HEK293 (cell line): ENCODE results near the gene SLC38A3.

Experiments used
- CTCF ChIA-PET: fragments of 350-600 bp; formaldehyde crosslinking; extraction: SDS; loops from one replicate; lab custom pipeline; 2021; ENCODE audit warnings: antibody characterized with exemption; lab: Yijun Ruan, JAX
- POLR2A ChIA-PET: fragments of 300-600 bp; formaldehyde crosslinking; extraction: SDS; loops from one replicate; lab custom pipeline; 2020; ENCODE audit warnings: antibody characterized with exemption, inconsistent platforms; lab: Yijun Ruan, JAX
- H3K27ac ChIP-seq: fragments of 200-500 bp; sonication (Bioruptor generic); 2 replicates; pipeline ENCODE4 v1.5.1; 2014; ENCODE audit warnings: low read depth, low read length, control low read depth, inconsistent platforms; ENCODE audit errors: extremely low read depth
- H3K36me3 ChIP-seq, 2 experiments: fragments of 200-500 bp in 1 of 2; sonication (Bioruptor generic) in 1 of 2; 1 replicate in 1 of 2; 2 replicates in 1 of 2; pipeline ENCODE4 v1.5.1; 2014 to 2017; ENCODE audit warnings: inconsistent platforms in 2 of 2, low read length in 2 of 2; ENCODE audit not compliant: control insufficient read depth in 2 of 2, insufficient read depth in 1 of 2
- H3K4me1 ChIP-seq: fragments of 200-500 bp; sonication (Bioruptor generic); 2 replicates; pipeline ENCODE4 v1.5.1; 2014; ENCODE audit warnings: mild to moderate bottlenecking, low read length, inconsistent platforms; ENCODE audit not compliant: control insufficient read depth, insufficient read depth
- H3K4me3 ChIP-seq: 2 replicates; pipeline ENCODE4 v1.5.1; 2011; ENCODE audit warnings: low read depth, mild to moderate bottlenecking, control low read depth, low read length, moderate library complexity
- H3K9me3 ChIP-seq: fragments of 200-500 bp; sonication (Bioruptor generic); 2 replicates; pipeline ENCODE4 v1.5.1; 2014; ENCODE audit warnings: low read depth, low read length, inconsistent platforms; ENCODE audit not compliant: control insufficient read depth, insufficient read depth
- FEZF1 ChIP-seq: fragments of 450-650 bp; formaldehyde crosslinking; IDR thresholded peaks from 2 replicates; pipeline ENCODE4 v1.5.1; 2016; ENCODE audit warnings: missing biosample characterization, missing genetic modification characterization
- GFI1B ChIP-seq: fragments of 450-650 bp; formaldehyde crosslinking; IDR thresholded peaks from 2 replicates; pipeline ENCODE4 v1.5.1; 2016; ENCODE audit warnings: missing biosample characterization, missing genetic modification characterization
- GLI4 ChIP-seq: fragments of 450-650 bp; formaldehyde crosslinking; IDR thresholded peaks from 2 replicates; pipeline ENCODE4 v1.5.1; 2016; ENCODE audit warnings: missing biosample characterization, missing genetic modification characterization
- GLIS2 ChIP-seq: fragments of 450-650 bp; formaldehyde crosslinking; IDR thresholded peaks from 2 replicates; pipeline ENCODE4 v1.5.1; 2016; ENCODE audit warnings: missing biosample characterization, missing genetic modification characterization
- IKZF3 ChIP-seq: fragments of 450-650 bp; IDR thresholded peaks from 2 replicates; pipeline ENCODE4 v1.5.0; 2018; ENCODE audit warnings: missing biosample characterization, mild to moderate bottlenecking, missing genetic modification characterization, moderate library complexity
- KLF7 ChIP-seq: fragments of 450-650 bp; formaldehyde crosslinking; IDR thresholded peaks from 2 replicates; pipeline ENCODE4 v1.5.1; 2016; ENCODE audit warnings: missing biosample characterization, missing genetic modification characterization, borderline replicate concordance
- MYNN ChIP-seq: fragments of 450-650 bp; formaldehyde crosslinking; IDR thresholded peaks from 2 replicates; pipeline ENCODE4 v1.5.1; 2016; ENCODE audit warnings: missing biosample characterization, missing genetic modification characterization, borderline replicate concordance
- TCF7L2 ChIP-seq: IDR thresholded peaks from 2 replicates; pipeline ENCODE4 v1.6.1; 2011; ENCODE audit warnings: low read depth, mild to moderate bottlenecking, inconsistent platforms, low read length, moderate library complexity, borderline replicate concordance
- WT1 ChIP-seq: fragments of 450-650 bp; formaldehyde crosslinking; IDR thresholded peaks from 2 replicates; pipeline ENCODE4 v1.5.1; 2016; ENCODE audit warnings: missing biosample characterization, missing genetic modification characterization
- ZBTB17 ChIP-seq: fragments of 450-650 bp; formaldehyde crosslinking; IDR thresholded peaks from 2 replicates; pipeline ENCODE4 v1.5.1; 2016; ENCODE audit warnings: missing biosample characterization, missing genetic modification characterization
- ZFHX2 ChIP-seq: fragments of 450-650 bp; formaldehyde crosslinking; conservative IDR thresholded peaks from 2 replicates; pipeline ENCODE4 v1.5.1; 2016; ENCODE audit warnings: missing biosample characterization, missing genetic modification characterization
- ZIC2 ChIP-seq: fragments of 450-650 bp; formaldehyde crosslinking; IDR thresholded peaks from 2 replicates; pipeline ENCODE4 v1.5.1; 2016; ENCODE audit warnings: missing biosample characterization, missing genetic modification characterization
- ZNF138 ChIP-seq: fragments of 450-650 bp; formaldehyde crosslinking; IDR thresholded peaks from 2 replicates; pipeline ENCODE4 v1.5.1; 2016; ENCODE audit warnings: missing biosample characterization, missing genetic modification characterization, borderline replicate concordance
- ZNF157 ChIP-seq: fragments of 450-650 bp; formaldehyde crosslinking; IDR thresholded peaks from 2 replicates; pipeline ENCODE4 v1.5.1; 2016; ENCODE audit warnings: missing biosample characterization, missing genetic modification characterization
- ZNF169 ChIP-seq: fragments of 450-650 bp; formaldehyde crosslinking; IDR thresholded peaks from 2 replicates; pipeline ENCODE4 v1.5.1; 2016; ENCODE audit warnings: missing biosample characterization, missing genetic modification characterization
- ZNF23 ChIP-seq: fragments of 450-650 bp; formaldehyde crosslinking; IDR thresholded peaks from 2 replicates; pipeline ENCODE4 v1.5.1; 2016; ENCODE audit warnings: missing biosample characterization, missing genetic modification characterization, borderline replicate concordance
- ZNF24 ChIP-seq: fragments of 450-650 bp; formaldehyde crosslinking; IDR thresholded peaks from 2 replicates; pipeline ENCODE4 v1.5.1; 2016; ENCODE audit warnings: missing biosample characterization, missing genetic modification characterization
- ZNF248 ChIP-seq: fragments of 450-650 bp; formaldehyde crosslinking; IDR thresholded peaks from 2 replicates; pipeline ENCODE4 v1.5.1; 2017; ENCODE audit warnings: missing biosample characterization, missing genetic modification characterization
- ZNF324 ChIP-seq: fragments of 450-650 bp; formaldehyde crosslinking; IDR thresholded peaks from 2 replicates; pipeline ENCODE4 v1.5.1; 2016; ENCODE audit warnings: missing biosample characterization, missing genetic modification characterization
- ZNF350 ChIP-seq: fragments of 450-650 bp; formaldehyde crosslinking; IDR thresholded peaks from 2 replicates; pipeline ENCODE4 v1.5.0; 2017; ENCODE audit warnings: missing biosample characterization, mild to moderate bottlenecking, missing genetic modification characterization
- ZNF394 ChIP-seq: fragments of 450-650 bp; formaldehyde crosslinking; IDR thresholded peaks from 2 replicates; pipeline ENCODE4 v1.5.1; 2016; ENCODE audit warnings: missing biosample characterization, missing genetic modification characterization, mild to moderate bottlenecking, moderate library complexity, borderline replicate concordance
- ZNF473 ChIP-seq: fragments of 450-650 bp; formaldehyde crosslinking; IDR thresholded peaks from 2 replicates; pipeline ENCODE4 v1.5.1; 2017; ENCODE audit warnings: missing biosample characterization, missing genetic modification characterization
- ZNF585B ChIP-seq: fragments of 450-650 bp; formaldehyde crosslinking; IDR thresholded peaks from 2 replicates; pipeline ENCODE4 v1.5.1; 2016; ENCODE audit warnings: missing biosample characterization, missing genetic modification characterization
- ZNF596 ChIP-seq: fragments of 450-650 bp; IDR thresholded peaks from 2 replicates; pipeline ENCODE4 v1.5.0; 2018; ENCODE audit warnings: missing biosample characterization, mild to moderate bottlenecking, missing genetic modification characterization, moderate library complexity
- ZNF624 ChIP-seq: fragments of 450-650 bp; formaldehyde crosslinking; IDR thresholded peaks from 2 replicates; pipeline ENCODE4 v1.5.1; 2017; ENCODE audit warnings: missing biosample characterization, missing genetic modification characterization
- ZNF660 ChIP-seq: fragments of 450-650 bp; IDR thresholded peaks from 2 replicates; pipeline ENCODE4 v1.5.1; 2018; ENCODE audit warnings: missing biosample characterization, mild to moderate bottlenecking, missing genetic modification characterization
- ZNF747 ChIP-seq: fragments of 450-650 bp; formaldehyde crosslinking; IDR thresholded peaks from 2 replicates; pipeline ENCODE4 v1.5.1; 2016; ENCODE audit warnings: missing biosample characterization, missing genetic modification characterization
- ZNF768 ChIP-seq: fragments of 450-650 bp; formaldehyde crosslinking; IDR thresholded peaks from 2 replicates; pipeline ENCODE4 v1.5.1; 2018; ENCODE audit warnings: missing biosample characterization, mild to moderate bottlenecking, missing genetic modification characterization
- ZNF791 ChIP-seq: fragments of 450-650 bp; formaldehyde crosslinking; IDR thresholded peaks from 2 replicates; pipeline ENCODE4 v1.5.1; 2016; ENCODE audit warnings: missing biosample characterization, missing genetic modification characterization
- ZNF792 ChIP-seq: fragments of 450-650 bp; formaldehyde crosslinking; IDR thresholded peaks from 2 replicates; pipeline ENCODE4 v1.5.1; 2016; ENCODE audit warnings: missing biosample characterization, missing genetic modification characterization
- ZNF830 ChIP-seq: fragments of 450-650 bp; IDR thresholded peaks from 2 replicates; pipeline ENCODE4 v1.5.0; 2018; ENCODE audit warnings: missing biosample characterization, missing genetic modification characterization, low read depth, mild to moderate bottlenecking, moderate library complexity
- TF ChIP-seq, protein P1 (sequence below): fragments of 450-650 bp; formaldehyde crosslinking; IDR thresholded peaks from 2 replicates; pipeline ENCODE4 v1.5.1; 2016; ENCODE audit warnings: missing biosample characterization, missing genetic modification characterization, low read depth
- TF ChIP-seq, protein P2 (sequence below): fragments of 450-650 bp; formaldehyde crosslinking; IDR thresholded peaks from 2 replicates; pipeline ENCODE4; 2016; ENCODE audit warnings: missing biosample characterization, missing genetic modification characterization
- TF ChIP-seq, protein P3 (sequence below): fragments of 450-650 bp; formaldehyde crosslinking; IDR thresholded peaks from 2 replicates; pipeline ENCODE4 v1.5.1; 2016; ENCODE audit warnings: missing biosample characterization, missing genetic modification characterization

Gene SLC38A3

DNA sequence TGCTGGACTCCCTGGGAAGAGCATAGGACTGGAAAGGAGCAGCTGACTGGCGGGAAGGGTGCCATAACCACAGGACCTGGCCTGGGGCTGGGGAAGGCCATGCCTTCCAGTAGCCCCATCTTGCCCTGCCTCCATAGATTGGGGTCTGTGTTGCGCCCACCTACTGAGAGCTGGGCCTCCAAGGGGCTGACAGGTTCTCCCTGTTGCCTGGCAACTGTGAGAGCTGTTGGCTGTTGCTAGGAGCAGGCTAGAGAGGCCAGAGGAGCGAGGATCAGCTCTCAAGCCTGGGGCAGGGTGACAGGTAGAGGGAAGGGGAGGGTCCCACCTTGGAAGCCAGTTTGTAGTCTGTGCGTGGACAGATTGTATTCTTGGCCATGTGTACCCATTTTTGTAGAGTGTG, 28.1 kb downstream of the SLC38A3 start (continued):
- TF ChIP-seq ZNF768 (no peak), ZNF830 (tag by site-specific recombination) (no peak), ZNF248 (tag by site-specific recombination) (no peak), ZNF791 (tag by site-specific recombination) (no peak), TCF7L2 (no peak), KLF7 (no peak), ZNF24 (tag by site-specific recombination) (no peak), ZNF394 (peak; percentile 57; the same call in 1 of the 2 replicates), ZNF324 (tag by site-specific recombination) (no peak), MYNN (tag by site-specific recombination) (peak; percentile 73; the same call in 1 of the 2 replicates), ZNF138 (tag by site-specific recombination) (no peak), ZNF660 (tag by site-specific recombination) (no peak), ZNF169 (no peak), GFI1B (tag by site-specific recombination) (no peak), ZIC2 (tag by site-specific recombination) (peak; percentile 62), ZNF350 (tag by site-specific recombination) (no peak), GLIS2 (peak; percentile 39; the same call in 1 of the 2 replicates), ZBTB17 (tag by site-specific recombination) (no peak)
- TF ChIP-seq, protein P1, sequence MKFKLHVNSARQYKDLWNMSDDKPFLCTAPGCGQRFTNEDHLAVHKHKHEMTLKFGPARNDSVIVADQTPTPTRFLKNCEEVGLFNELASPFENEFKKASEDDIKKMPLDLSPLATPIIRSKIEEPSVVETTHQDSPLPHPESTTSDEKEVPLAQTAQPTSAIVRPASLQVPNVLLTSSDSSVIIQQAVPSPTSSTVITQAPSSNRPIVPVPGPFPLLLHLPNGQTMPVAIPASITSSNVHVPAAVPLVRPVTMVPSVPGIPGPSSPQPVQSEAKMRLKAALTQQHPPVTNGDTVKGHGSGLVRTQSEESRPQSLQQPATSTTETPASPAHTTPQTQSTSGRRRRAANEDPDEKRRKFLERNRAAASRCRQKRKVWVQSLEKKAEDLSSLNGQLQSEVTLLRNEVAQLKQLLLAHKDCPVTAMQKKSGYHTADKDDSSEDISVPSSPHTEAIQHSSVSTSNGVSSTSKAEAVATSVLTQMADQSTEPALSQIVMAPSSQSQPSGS (tag by site-specific recombination) = no peak
- TF ChIP-seq, protein P2, sequence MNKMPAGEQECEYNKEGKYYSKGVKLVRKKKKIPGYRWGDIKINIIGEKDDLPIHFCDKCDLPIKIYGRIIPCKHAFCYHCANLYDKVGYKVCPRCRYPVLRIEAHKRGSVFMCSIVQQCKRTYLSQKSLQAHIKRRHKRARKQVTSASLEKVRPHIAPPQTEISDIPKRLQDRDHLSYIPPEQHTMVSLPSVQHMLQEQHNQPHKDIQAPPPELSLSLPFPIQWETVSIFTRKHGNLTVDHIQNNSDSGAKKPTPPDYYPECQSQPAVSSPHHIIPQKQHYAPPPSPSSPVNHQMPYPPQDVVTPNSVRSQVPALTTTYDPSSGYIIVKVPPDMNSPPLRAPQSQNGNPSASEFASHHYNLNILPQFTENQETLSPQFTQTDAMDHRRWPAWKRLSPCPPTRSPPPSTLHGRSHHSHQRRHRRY (tag by site-specific recombination) = no peak

DNA sequence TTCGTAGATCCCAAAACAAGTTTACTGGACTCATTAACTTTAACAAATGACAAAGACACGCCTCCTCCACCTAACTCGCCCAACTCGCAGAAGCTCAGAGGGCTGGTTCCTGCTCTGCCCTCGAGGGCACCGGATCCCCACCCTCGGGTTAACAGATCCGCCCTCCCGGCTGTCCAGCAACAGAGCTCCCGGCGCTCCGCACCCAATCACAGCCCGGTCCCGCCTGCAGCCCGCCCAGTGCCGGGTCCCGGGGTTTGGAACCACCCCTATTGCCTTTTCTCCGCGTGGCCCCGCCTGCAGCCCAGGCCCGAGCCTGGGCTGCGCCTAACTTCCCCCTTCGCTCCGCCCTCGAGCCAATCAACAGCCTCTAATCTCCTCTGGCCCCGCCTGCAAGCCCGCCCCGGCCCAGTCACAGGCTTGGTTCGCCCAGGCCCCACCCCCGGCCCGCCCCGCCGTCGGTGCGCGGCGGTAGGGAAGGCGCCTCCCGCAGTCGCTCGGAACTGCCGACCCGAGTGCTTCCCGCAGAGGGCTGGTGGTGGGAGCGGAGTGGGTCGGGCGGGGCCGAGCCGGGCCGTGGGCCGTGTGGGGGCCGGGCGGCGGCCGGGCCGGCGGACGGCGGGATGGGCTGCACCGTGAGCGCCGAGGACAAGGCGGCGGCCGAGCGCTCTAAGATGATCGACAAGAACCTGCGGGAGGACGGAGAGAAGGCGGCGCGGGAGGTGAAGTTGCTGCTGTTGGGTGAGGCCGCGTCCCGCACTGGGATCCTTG, 30.8 kb downstream of the SLC38A3 start, which contains the start of gene GNAI2:
Gene GNAI2, plus strand, starts transcription at position 489 of the 768 bp plus-strand sequence. Its CDS starts 132 bp downstream, at position 621.
- Histone ChIP-seq H3K36me3 (peaks cover 0 to 10% of the 10 kb centered on the region in 2 experiments; a peak in 1 of 3 replicates), H3K9me3 (no peaks in the 10 kb centered on the region), H3K4me3 (peak within 1 kb of the TSS; percentile 67), H3K4me1 (peaks cover 14% of the 10 kb centered on the region), H3K27ac (peak within 1 kb of the TSS; percentile 77)
- CTCF ChIA-PET = interaction anchor here (0.6 to 3.9 kb wide), 5 partner anchors 10 to 308 kb away, joined by 3 to 28 read pairs (median 7); no protein-coding TSS in a partner anchor
- POLR2A ChIA-PET = interaction anchor here (0.5 to 2.5 kb wide), 15 partner anchors 9 to 313 kb away, joined by 3 to 17 read pairs (median 5); partner anchors contain the start of genes HYAL3, IFRD2, NAA80 and TUSC2
- no peak for TF ChIP-seq FEZF1 (tag by site-specific recombination)
- no peak for TF ChIP-seq ZNF624
- no peak for TF ChIP-seq GLI4 (tag by site-specific recombination)
- TF ChIP-seq IKZF3 = no peak
- TF ChIP-seq ZNF596 = 0 out of 2 replicates have a peak, but pooled peaks have one; percentile 21
- TF ChIP-seq ZNF473 (tag by site-specific recombination) = no peak
- peak; percentile 16; the same call in 1 of the 2 replicates for TF ChIP-seq GLIS2
- TF ChIP-seq ZNF747 (tag by site-specific recombination) = no peak
- TF ChIP-seq ZNF23 (tag by site-specific recombination) = no peak
- no peak for TF ChIP-seq ZNF585B (tag by site-specific recombination)
- TF ChIP-seq ZIC2 (tag by site-specific recombination) = peak; percentile 34; the same call in 1 of the 2 replicates
- TF ChIP-seq ZFHX2 (tag by site-specific recombination) = no peak
- TF ChIP-seq WT1 (tag by site-specific recombination) = no peak
- TF ChIP-seq, protein P3, sequence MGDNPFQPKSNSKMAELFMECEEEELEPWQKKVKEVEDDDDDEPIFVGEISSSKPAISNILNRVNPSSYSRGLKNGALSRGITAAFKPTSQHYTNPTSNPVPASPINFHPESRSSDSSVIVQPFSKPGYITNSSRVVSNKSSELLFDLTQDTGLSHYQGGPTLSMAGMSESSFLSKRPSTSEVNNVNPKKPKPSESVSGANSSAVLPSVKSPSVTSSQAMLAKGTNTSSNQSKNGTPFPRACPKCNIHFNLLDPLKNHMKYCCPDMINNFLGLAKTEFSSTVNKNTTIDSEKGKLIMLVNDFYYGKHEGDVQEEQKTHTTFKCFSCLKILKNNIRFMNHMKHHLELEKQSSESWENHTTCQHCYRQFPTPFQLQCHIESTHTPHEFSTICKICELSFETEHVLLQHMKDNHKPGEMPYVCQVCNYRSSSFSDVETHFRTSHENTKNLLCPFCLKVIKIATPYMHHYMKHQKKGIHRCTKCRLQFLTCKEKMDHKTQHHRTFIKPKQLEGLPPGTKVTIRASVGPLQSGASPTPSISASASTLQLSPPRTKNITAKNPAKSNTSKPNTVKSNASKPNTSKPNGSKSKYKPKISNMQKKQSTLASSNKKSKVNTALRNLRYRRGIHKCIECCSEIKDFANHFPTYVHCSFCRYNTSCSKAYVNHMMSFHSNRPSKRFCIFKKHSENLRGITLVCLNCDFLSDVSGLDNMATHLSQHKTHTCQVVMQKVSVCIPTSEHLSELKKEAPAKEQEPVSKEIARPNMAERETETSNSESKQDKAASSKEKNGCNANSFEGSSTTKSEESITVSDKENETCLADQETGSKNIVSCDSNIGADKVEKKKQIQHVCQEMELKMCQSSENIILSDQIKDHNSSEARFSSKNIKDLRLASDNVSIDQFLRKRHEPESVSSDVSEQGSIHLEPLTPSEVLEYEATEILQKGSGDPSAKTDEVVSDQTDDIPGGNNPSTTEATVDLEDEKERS = no peak
- TF ChIP-seq ZNF157 (tag by site-specific recombination) = no peak
- TF ChIP-seq ZNF792 (tag by site-specific recombination) = no peak
